Pancreas (tissue), 10 donors: ENCODE measurements around the gene GPATCH4. TPM values are rescaled to one million over a fixed set of nuclear protein-coding genes. Genes with fewer than 3 reads are reported as not detected.
A peak's percentile ranks its signal among the peaks of the same experiment; 100 is the strongest.
"Not testable (repeated sequence)": the region's sequence is repeated elsewhere in the genome, so short reads cannot be mapped to it uniquely, and the experiment has no call there.

ENCODE experiments used
- ATAC-seq, 4 donors: fragments of 200-7000 bp; cut with Tn5 transposase; one replicate each; pipeline versions ENCODE4 v1.8.0 to v1.9.1; 2020; ENCODE audit warnings: mild to moderate bottlenecking in 4 of 4, moderate library complexity in 4 of 4
- DNase-seq, 6 donors: peaks; one replicate each; pipeline ENCODE4 v3.0.0-alpha.2; 2020
- FAIRE-seq: peaks from 2 replicates; lab custom pipeline; 2012; peaks lifted over from hg19 to GRCh38; lab: Jason Lieb, UNC
- H3K27ac ChIP-seq, 4 donors: fragments of 200-600 bp; sonication (generic); 1 replicate in 3 of 4; 2 replicates in 1 of 4; pipeline versions ENCODE4 v1.5.0 to v1.8.0; 2020
- H3K27me3 ChIP-seq, 4 donors: fragments of 200-600 bp; one replicate each; pipeline ENCODE4 v1.8.0; 2021
- H3K36me3 ChIP-seq, 3 donors: fragments of 200-600 bp; sonication (generic) in 1 of 3; one replicate each; pipeline versions ENCODE4 v1.5.0 to v1.8.0; 2020 to 2021
- H3K4me1 ChIP-seq, 3 donors: fragments of 200-600 bp; one replicate each; pipeline ENCODE4 v1.8.0; 2021
- H3K4me3 ChIP-seq, 4 donors: fragments of 200-600 bp; sonication (generic) in 2 of 4; one replicate each; pipeline versions ENCODE4 v1.5.0 to v1.8.0; 2020 to 2021
- H3K9me3 ChIP-seq, 4 donors: fragments of 200-600 bp; one replicate each; pipeline ENCODE4 v1.8.0; 2021
- CTCF ChIP-seq, 4 donors: fragments of 200-600 bp; sonication (generic) in 3 of 4; IDR thresholded peaks; one replicate each; pipeline versions ENCODE4 v1.5.0 to v1.8.0; 2021; ENCODE audit warnings: antibody characterized with exemption in 4 of 4
- WGBS, 2 donors: extraction: QIAGEN DNeasy Blood & Tissue Kit; methylation state at CpG; one replicate each; pipeline ENCODE4 v1.1.7; 2013; 5-methylcytosine and 5-hydroxymethylcytosine counted together
- intact Hi-C, 3 donors: fragments of 100-400 bp; cut with DNase I; formaldehyde crosslinking; loops; one replicate each; pipeline versions ENCODE4 v1.11.1 to v1.14.2; 2022
- polyA plus RNA-seq, 2 donors: library from polyadenylated mRNA; stranded (reverse); fragments of 200-250 nt; gene quantifications; one replicate each; pipeline ENCODE4 v1.2.3, GENCODE V29; 2013
- total RNA-seq, 6 donors: library from RNA; stranded (reverse); fragmentation: NEBNext Ultra II Directional in 4 of 6; extraction: Animal tissue kit (Norgen Biotek cat#: 25700) in 4 of 6; gene quantifications; one replicate each; pipeline versions ENCODE4 v1.2.1 to v1.2.4, GENCODE V29; 2021 to 2023
- donor health status: healthy with polysubstance abuse.
- donor health status: DM: no; HTN: no; CAD: no; lungs with moderate emphysema.
- donor health status: DM: no; HTN: no; CAD: no.
- donor health status: control.
- donor health status: control.
- donor health status: Bipolar disorder and iron deficiency.
- donor health status: DM: yes; HTN: yes; CAD: no.
- donor health status: DM: no; HTN: no; CAD: no.
- donor health status: DM: no; HTN: no; CAD: no.
- donor health status: DM: yes; HTN: yes; CAD: no.

GPATCH4 gene
- total and polyA plus RNA-seq, 8 donors, result 6.4 to 16.9 (median 13.2) TPM

DNA sequence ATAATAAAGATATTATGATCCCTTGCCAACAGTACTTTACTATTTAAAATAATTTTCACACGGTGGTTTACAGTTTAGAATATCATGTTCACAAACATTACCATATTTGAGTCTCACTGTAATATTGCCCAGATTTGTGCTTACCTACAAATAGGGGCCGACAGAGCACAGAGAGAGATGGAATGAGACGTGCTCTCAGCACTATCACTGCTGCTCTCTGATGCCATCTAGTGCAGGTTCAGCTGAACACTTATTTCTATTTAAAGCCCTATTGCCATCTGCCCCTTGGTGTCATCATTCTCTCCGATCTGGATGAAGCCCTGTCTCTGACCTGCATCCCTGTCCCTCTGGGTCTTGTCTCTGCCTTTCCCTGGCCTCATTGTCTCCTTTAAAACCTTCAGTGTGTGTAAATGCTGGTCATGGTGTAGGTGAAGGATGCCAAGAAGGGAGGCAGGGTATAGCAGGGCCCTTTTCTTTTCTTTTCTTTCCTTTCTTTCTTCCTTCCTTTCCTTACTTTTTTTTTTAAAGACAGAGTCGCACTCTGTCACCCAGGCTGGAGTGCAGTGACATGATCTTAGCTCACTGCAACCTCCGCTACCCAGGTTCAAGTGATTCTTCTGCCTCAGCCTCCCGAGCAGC, 6.9 kb upstream of the GPATCH4 start:
- no peaks in the 10 kb centered on the region for H3K9me3 ChIP-seq
- DNase-seq (peak in 4 of 6 donors; percentile 7 to 61 (median 46)), FAIRE-seq (peak; percentile 23), ATAC-seq (peak; percentile 80 to 99 (median 98))
- H3K36me3 ChIP-seq, result no peaks in the 10 kb centered on the region
- intact Hi-C loops, result loop anchor here in 1 of 3 donors (10.0 kb wide), 1 partner anchor 153 kb away; no protein-coding TSS in a partner anchor
- H3K4me1 ChIP-seq, result no peaks in the 10 kb centered on the region
- no peak overlapping the region for H3K27ac ChIP-seq
- H3K27me3 ChIP-seq, result no peaks in the 10 kb centered on the region
- WGBS, 2 donors, result 23 to 26% methylated on average over 7 of the region's 7 CpGs
- H3K4me3 ChIP-seq, result no peak overlapping the region
- TF ChIP-seq CTCF (IDR thresholded peaks at IDR 0.05), result peak; percentile 22 to 60 (median 54)

GRCh38 chr1:156607344-156607743, 6.1 kb upstream of the GPATCH4 start:
- H3K4me1 ChIP-seq, DNase-seq, H3K27me3 ChIP-seq, H3K9me3 ChIP-seq, ATAC-seq, H3K27ac ChIP-seq, H3K4me3 ChIP-seq, H3K36me3 ChIP-seq, FAIRE-seq: not testable (repeated sequence)
- intact Hi-C loops, result loop anchor here in 1 of 3 donors (10.0 kb wide), 1 partner anchor 153 kb away; no protein-coding TSS in a partner anchor
- 65 to 81% methylated on average over 4 of the region's 4 CpGs for WGBS, 2 donors

GRCh38 chr1:156602557-156602993, 1.3 kb upstream of the GPATCH4 start:
- no peak for ATAC-seq
- no peak for TF ChIP-seq CTCF (IDR thresholded peaks at IDR 0.05)
- no peaks in the 10 kb centered on the region for H3K36me3 ChIP-seq
- peaks cover 6 to 16% (median 12%) of the 10 kb centered on the region in 3 donors for H3K4me1 ChIP-seq
- WGBS, 2 donors, result 32 to 37% methylated on average over 9 to 10 of the region's 10 CpGs
- no peak for FAIRE-seq
- H3K4me3 ChIP-seq, result no peak overlapping the region
- no peak overlapping the region for H3K27ac ChIP-seq
- no peaks in the 10 kb centered on the region for H3K27me3 ChIP-seq
- peak in 1 of 6 donors; percentile 12 for DNase-seq
- H3K9me3 ChIP-seq, result no peaks in the 10 kb centered on the region
- intact Hi-C loops, result loop anchor here in 1 of 3 donors (10.0 kb wide), 1 partner anchor 148 kb away; no protein-coding TSS in a partner anchor

DNA sequence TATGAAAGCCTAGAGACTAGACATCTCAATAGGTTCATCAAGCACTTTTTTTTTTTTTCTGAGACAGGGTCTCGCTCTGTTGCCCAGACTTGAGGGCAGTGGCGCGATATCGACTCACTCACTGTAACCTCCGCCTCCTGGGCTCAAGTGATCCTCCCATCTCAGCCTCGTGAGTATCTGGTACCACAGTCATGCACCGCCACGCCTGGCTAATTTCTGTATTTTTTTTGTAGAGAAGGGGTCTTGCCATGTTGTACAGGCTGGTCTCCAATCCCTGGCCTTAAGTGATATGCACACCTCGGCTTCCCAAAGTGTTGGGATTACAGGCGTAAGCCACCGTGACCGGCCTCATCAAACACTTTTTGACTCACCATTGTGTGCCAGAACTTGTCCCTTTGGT, 613 bp upstream of the GPATCH4 start:
- Histone ChIP-seq H3K9me3 (no peaks in the 10 kb centered on the region), H3K27ac (peak overlapping the region in 3 of 4 donors; percentile 28 to 66 (median 63)), H3K27me3 (no peaks in the 10 kb centered on the region), H3K36me3 (no peaks in the 10 kb centered on the region), H3K4me1 (peaks cover 6 to 16% (median 12%) of the 10 kb centered on the region in 3 donors), H3K4me3 (peak overlapping the region; percentile 45 to 76 (median 65))
- 70 to 75% methylated on average over 12 of the region's 12 CpGs for WGBS, 2 donors
- no peak for ATAC-seq
- intact Hi-C loops, result loop anchor here in 1 of 3 donors (10.0 kb wide), 1 partner anchor 147 kb away; no protein-coding TSS in a partner anchor
- no peak for TF ChIP-seq CTCF (IDR thresholded peaks at IDR 0.05)
- peak in 1 of 6 donors; percentile 38 for DNase-seq
- FAIRE-seq, result no peak

DNA sequence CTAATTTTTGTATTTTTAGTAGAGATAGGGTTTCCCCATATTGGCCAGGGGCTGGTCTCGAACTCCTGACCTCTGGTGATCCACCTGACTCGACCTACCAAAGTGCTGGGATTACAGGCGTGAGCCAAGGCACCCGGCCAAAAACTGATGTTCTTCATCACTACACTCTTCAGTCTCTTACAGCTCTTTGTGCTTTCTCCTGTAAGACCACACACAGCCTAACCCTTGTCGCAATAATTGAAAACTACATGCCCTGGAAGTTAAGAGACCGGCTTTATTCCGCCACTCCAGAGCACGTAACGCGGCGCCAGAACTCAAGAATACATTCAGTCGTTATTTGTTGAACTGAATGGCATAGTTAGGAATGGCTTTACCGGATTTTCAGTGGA, 552 bp downstream of the GPATCH4 start:
- Histone ChIP-seq H3K27ac (peak overlapping the region in 3 of 4 donors; percentile 9 to 66 (median 63)), H3K27me3 (no peaks in the 10 kb centered on the region), H3K36me3 (peaks cover 0 to 4% (median 0%) of the 10 kb centered on the region in 3 donors), H3K4me3 (peak overlapping the region; percentile 45 to 76 (median 65)), H3K9me3 (no peaks in the 10 kb centered on the region), H3K4me1 (peaks cover 6 to 16% (median 12%) of the 10 kb centered on the region in 3 donors)
- DNase-seq (peak in 2 of 6 donors; percentile 24), FAIRE-seq (no peak), ATAC-seq (peak; percentile 5 to 21 (median 11))
- no peak for TF ChIP-seq CTCF (IDR thresholded peaks at IDR 0.05)
- 1% methylated on average over 13 of the region's 13 CpGs for WGBS, 2 donors
- intact Hi-C loops, result loop anchor here in 1 of 3 donors (10.0 kb wide), 1 partner anchor 146 kb away; no protein-coding TSS in a partner anchor
